ENCODE results near the gene LPXN. TPM values are rescaled to one million over a fixed set of nuclear protein-coding genes. Genes with fewer than 3 reads are reported as not detected.

LPXN gene
- polyA plus RNA-seq, 2 of the 4 experiments (the other 2 are of a cell fraction), result 2.5 to 6.6 TPM

DNA sequence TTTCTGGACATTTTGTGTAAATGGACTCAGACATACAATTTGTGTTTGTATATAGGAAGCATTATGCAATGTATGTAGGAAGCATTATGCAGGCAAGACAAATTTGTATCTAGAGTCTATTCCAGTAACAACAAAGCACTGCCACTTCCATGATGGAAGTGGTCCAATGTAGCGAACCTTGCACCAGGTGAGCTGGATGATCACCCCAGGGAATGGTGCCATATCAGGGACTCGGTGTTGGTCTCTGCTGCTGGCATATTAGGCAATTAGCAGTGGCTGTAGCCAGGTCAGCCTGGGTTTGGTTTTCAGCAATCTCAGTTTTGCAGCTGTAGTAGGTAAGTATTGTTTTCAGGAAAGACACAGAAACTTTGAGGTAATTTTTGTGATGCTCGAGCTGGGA, 16.0 kb upstream of the LPXN start:
- Histone ChIP-seq H3K27ac (no peak overlapping the region), H3K4me2 (no peak overlapping the region), H3K4me1 (peaks cover 13% of the 10 kb centered on the region; the same call in 2 of the 3 replicates), H3K4me3 (no peak overlapping the region), H3K9me3 (no peaks in the 10 kb centered on the region)
- CTCF ChIA-PET, result interaction anchor here (0.6 to 1.3 kb wide), 4 partner anchors 9 to 184 kb away, joined by 3 read pairs; no protein-coding TSS in a partner anchor
- 94% methylated on average over 3 of the region's 3 CpGs for WGBS (ENCODE audit: missing lambda C conversion rate)
- POLR2A ChIA-PET, result interaction anchor here (0.6 kb wide), 1 partner anchor 13 kb away, joined by 4 read pairs; no protein-coding TSS in a partner anchor
- no peak for DNase-seq (ENCODE audit: low read depth in 1 of 2, low spot score in 1 of 2)
- no peak for ATAC-seq
- no peak for FAIRE-seq
- no peak for TF ChIP-seq ZFP36 (IDR thresholded peaks at IDR 0.05; ENCODE audit: borderline replicate concordance, partially characterized antibody)
- TF ChIP-seq HOXB5 (CRISPR knock-in tag; IDR thresholded peaks at IDR 0.05), result no peak
- no peak for TF ChIP-seq TFCP2L1 (CRISPR knock-in tag; IDR thresholded peaks at IDR 0.05)
- no peak for TF ChIP-seq ZSCAN20 (CRISPR knock-in tag; IDR thresholded peaks at IDR 0.05)
- TF ChIP-seq JUNB (IDR thresholded peaks at IDR 0.05), result no peak
- TF ChIP-seq PHF8 (IDR thresholded peaks at IDR 0.05; ENCODE audit: borderline replicate concordance, low read depth), result no peak
- no peak for TF ChIP-seq GATA3 (IDR thresholded peaks at IDR 0.05; ENCODE audit: borderline replicate concordance)
- no peak for TF ChIP-seq KDM1A (IDR thresholded peaks at IDR 0.05; ENCODE audit: low read depth)
- TF ChIP-seq RCOR1 (IDR thresholded peaks at IDR 0.05; ENCODE audit: low read depth, low read length), result no peak
- TF ChIP-seq FOXS1 (CRISPR knock-in tag; IDR thresholded peaks at IDR 0.05), result no peak
- TF ChIP-seq HOXB13 (CRISPR knock-in tag; IDR thresholded peaks at IDR 0.05; ENCODE audit: low read depth), result no peak
- no peak for TF ChIP-seq BHLHE40 (IDR thresholded peaks at IDR 0.05; ENCODE audit: low read depth, low read length)
- no peak for TF ChIP-seq MYC (IDR thresholded peaks at IDR 0.05; ENCODE audit: borderline replicate concordance, low read length)
- no peak for TF ChIP-seq HEYL (CRISPR knock-in tag; IDR thresholded peaks at IDR 0.05)
- TF ChIP-seq MAFK (IDR thresholded peaks at IDR 0.05; ENCODE audit: partially characterized antibody), result no peak
- TF ChIP-seq NR3C1 (IDR thresholded peaks at IDR 0.05), result no peak
- TF ChIP-seq RFX5 (IDR thresholded peaks at IDR 0.05), result no peak
- TF ChIP-seq RARB (CRISPR knock-in tag; IDR thresholded peaks at IDR 0.05), result no peak
- no peak for TF ChIP-seq CEBPB (IDR thresholded peaks at IDR 0.05)
- no peak for TF ChIP-seq HDAC2 (IDR thresholded peaks at IDR 0.05)

DNA sequence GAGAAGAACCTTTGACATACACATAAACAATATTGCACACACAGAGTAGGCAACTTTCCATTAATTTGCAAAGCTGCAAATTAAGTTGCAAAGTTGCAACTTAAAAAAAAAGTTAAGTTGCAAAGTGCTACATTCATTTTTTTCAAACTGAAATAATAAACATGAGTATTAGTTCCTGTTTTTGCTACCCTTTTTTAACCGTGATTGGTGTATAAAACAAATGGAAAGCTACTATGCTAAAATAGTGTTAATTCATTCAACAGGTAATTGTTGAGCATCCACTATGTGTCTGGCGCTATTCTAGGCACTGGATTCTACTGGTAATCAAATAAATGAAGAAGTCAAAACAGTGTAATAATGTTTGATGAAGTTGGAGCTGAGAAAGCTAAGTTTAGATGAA, 11.3 kb upstream of the LPXN start:
- CTCF ChIA-PET, result no interaction called here
- no peaks in the 10 kb centered on the region for H3K9me3 ChIP-seq
- no peak overlapping the region for H3K4me3 ChIP-seq
- ATAC-seq (no peak), DNase-seq (ENCODE audit: low read depth in 1 of 2, low spot score in 1 of 2) (no peak), FAIRE-seq (no peak)
- no peak overlapping the region for H3K4me2 ChIP-seq
- TF ChIP-seq POLR2A (IDR thresholded peaks at IDR 0.05; ENCODE audit: low read length) (no peak), CEBPB (IDR thresholded peaks at IDR 0.05) (no peak), MAZ (IDR thresholded peaks at IDR 0.05; ENCODE audit: borderline replicate concordance, low read depth, low read length) (no peak), POLR2AphosphoS2 (conservative IDR thresholded peaks at IDR 0.05; ENCODE audit: low read length) (no peak), RCOR1 (IDR thresholded peaks at IDR 0.05; ENCODE audit: low read depth, low read length) (no peak), ZNF302 (CRISPR knock-in tag; IDR thresholded peaks at IDR 0.05) (no peak), ZFP36 (IDR thresholded peaks at IDR 0.05; ENCODE audit: borderline replicate concordance, partially characterized antibody) (no peak), KDM1A (IDR thresholded peaks at IDR 0.05; ENCODE audit: low read depth) (no peak), GATA3 (IDR thresholded peaks at IDR 0.05; ENCODE audit: borderline replicate concordance) (no peak), SREBF2 (IDR thresholded peaks at IDR 0.05) (no peak), HDAC2 (IDR thresholded peaks at IDR 0.05) (no peak), FOXS1 (CRISPR knock-in tag; IDR thresholded peaks at IDR 0.05) (no peak), TFCP2L1 (CRISPR knock-in tag; IDR thresholded peaks at IDR 0.05) (no peak), EP300 (IDR thresholded peaks at IDR 0.05) (no peak), RNF2 (IDR thresholded peaks at IDR 0.05; ENCODE audit: borderline replicate concordance, low read depth) (no peak)
- TF ChIP-seq, protein P1, sequence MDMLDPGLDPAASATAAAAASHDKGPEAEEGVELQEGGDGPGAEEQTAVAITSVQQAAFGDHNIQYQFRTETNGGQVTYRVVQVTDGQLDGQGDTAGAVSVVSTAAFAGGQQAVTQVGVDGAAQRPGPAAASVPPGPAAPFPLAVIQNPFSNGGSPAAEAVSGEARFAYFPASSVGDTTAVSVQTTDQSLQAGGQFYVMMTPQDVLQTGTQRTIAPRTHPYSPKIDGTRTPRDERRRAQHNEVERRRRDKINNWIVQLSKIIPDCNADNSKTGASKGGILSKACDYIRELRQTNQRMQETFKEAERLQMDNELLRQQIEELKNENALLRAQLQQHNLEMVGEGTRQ (IDR thresholded peaks at IDR 0.05), result no peak
- TF ChIP-seq, protein P2, sequence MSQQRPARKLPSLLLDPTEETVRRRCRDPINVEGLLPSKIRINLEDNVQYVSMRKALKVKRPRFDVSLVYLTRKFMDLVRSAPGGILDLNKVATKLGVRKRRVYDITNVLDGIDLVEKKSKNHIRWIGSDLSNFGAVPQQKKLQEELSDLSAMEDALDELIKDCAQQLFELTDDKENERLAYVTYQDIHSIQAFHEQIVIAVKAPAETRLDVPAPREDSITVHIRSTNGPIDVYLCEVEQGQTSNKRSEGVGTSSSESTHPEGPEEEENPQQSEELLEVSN (IDR thresholded peaks at IDR 0.05; ENCODE audit: borderline replicate concordance, low read depth), result no peak
- H3K4me1 ChIP-seq, result peaks cover 30% of the 10 kb centered on the region; the same call in 2 of the 3 replicates
- POLR2A ChIA-PET, result no interaction called here
- no peak overlapping the region for H3K27ac ChIP-seq
- 93% methylated on average over 2 of the region's 2 CpGs for WGBS (ENCODE audit: missing lambda C conversion rate)

All from A549 (cell line).